Glomerular visceral epithelial cell (primary cell): ENCODE measurements around the gene TEDC2.
"Not testable (repeated sequence)": the region's sequence is repeated elsewhere in the genome, so short reads cannot be mapped to it uniquely, and the experiment has no call there.

Experiments
- DNase-seq: peaks from one replicate; pipeline ENCODE4 v3.0.0-alpha.2; 2016; ENCODE audit errors: extremely low spot score

Gene TEDC2, protein sequence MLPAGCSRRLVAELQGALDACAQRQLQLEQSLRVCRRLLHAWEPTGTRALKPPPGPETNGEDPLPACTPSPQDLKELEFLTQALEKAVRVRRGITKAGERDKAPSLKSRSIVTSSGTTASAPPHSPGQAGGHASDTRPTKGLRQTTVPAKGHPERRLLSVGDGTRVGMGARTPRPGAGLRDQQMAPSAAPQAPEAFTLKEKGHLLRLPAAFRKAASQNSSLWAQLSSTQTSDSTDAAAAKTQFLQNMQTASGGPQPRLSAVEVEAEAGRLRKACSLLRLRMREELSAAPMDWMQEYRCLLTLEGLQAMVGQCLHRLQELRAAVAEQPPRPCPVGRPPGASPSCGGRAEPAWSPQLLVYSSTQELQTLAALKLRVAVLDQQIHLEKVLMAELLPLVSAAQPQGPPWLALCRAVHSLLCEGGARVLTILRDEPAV

GRCh38 chr16:2459647-2460390, at the start of gene TEDC2:
Gene TEDC2 (plus strand): TSS chr16:2460109. CDS start chr16:2460145, 36 bp downstream.
- peak; percentile 94 for DNase-seq

GRCh38 chr16:2415085-2415484, 44.8 kb upstream of the TEDC2 start:
- no peak for DNase-seq

DNA sequence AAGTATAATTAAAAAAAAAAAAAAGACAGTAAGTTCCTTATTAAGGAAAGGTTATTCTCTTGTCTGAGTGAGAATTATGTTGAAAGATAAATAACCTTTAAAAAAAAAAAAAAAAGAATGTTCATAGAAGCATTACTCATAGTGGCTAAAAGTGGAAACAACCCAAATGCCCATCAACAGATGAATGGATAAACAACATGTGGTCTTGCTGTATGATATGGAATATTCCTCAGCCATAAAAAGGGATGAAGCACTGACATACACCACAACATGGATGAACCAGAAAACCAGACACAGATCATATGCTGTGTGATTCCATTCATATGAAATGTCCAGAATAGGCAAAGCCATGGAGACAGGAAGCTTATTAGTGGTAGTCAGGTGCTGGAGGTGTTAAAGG, 39.9 kb upstream of the TEDC2 start:
- no peak for DNase-seq

- no peak for DNase-seq
Measured at GRCh38 chr16:2422123-2422867, 37.6 kb upstream of the TEDC2 start.

DNA sequence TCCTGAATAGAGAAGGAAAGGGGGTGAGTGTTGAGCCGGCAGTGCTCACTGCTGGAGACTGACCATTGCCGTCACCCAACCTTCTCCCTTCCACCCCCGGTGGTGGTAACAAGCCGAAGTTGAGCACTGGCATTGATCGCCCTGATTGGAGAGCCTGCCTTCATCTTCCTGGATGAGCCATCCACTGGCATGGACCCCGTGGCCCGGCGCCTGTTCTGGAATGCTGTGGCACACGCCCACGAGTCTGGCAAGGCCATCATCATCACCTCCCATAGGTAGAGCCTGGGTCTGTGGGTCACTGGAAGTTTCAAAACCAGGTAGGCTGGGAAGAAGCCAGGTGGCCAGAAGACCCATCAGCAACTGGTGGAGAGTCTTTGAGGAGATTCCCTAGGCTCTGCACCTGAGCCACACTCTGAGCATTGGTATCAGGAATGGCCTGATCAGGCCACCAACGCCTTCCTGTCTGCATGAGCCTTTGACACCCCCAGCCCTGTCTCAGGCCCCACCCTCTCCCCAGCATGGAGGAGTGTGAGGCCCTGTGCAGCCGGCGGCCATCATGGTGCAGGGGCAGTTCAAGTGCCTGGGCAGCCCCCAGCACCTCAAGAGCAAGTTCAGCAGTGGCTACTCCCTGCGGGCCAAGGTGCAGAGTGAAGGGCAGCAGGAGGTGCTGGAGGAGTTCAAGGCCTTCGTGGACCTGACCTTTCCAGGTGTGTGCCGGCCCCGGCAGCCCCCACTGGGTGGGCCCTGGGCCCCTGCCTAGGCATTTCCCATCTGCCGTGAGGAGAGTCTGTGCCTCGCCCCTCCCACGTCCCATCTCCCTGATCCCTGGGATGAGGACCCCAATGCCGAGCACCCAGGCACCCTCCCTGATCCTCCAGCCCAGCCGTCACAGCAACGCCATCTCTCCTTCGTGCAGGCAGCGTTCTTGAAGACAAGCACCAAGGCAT, 35.6 kb upstream of the TEDC2 start:
- no peak for DNase-seq

DNA sequence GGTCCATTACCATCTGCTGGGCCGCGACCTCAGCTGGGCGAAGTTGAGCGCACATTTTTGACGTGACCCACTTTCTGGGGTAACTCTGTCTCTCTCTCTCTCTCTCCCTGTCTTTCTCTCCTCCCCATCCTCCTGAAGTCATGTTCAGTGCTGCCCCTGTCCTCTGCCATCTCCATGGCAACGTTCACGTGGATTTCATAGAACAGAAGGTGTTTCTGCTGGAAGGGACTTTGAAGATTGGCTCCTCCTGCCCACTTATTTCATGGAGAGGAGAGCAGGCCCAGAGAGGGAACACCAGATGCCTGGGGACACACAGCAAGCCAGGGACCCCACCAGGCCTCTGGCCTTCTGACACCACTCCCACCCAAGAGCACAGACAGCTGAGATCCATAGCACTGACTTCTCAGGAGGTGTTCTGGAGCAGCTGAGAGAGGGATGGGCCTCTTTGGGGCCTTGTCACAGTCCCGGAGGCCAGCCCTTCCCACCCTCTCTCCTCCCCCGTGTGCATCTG, 34.8 kb upstream of the TEDC2 start:
- no peak for DNase-seq

DNA sequence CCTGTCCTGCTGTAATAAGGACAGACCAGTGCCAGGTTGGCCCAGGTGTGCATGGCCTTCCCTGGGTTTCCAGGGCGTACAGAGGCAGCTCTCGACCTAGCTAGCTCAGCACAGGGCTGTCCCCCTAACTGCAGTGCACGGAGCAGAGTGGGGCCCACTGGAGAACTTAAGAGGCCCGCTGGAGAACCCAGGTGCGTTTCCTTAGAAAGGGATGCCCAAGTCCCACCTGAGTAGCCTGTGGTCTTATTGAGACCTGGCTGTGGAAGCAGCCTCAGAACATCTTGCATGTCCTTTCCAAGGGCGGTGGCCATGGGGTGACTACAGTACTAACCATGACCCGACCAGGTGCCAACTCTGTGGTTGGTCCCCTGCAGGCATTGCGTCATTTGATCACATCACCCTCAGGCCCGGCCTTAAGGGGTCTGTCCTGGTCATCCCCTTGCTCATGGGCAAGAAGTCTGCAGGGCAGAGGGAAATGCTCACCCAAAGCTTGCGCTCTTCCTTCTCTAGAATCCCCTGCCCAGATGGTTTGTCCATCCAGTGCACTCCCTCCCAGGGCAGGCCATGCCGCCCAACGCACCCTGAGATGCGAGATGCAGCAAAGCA, 34.0 kb upstream of the TEDC2 start:
- DNase-seq: no peak

DNA sequence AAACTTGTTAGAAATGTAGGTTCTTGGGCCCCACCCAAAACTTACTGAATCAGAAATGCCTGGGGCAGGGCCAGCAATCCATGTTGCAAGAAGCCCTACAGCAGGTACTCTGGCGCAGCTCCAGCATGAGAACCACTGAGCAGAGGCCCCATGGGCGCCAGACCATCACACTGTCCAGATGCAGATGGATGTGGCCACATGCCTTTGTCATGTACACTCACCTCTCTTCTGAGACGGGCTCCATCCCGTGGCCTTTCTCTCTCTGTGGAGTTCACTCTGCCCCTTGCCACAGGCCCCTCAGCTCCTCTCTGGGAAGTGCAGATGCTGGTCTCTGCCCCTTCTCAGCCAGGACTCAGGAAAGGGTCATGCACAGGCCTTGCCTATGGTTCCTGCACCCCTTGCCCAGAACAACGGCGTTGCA, 33.0 kb upstream of the TEDC2 start:
- DNase-seq: peak; percentile 63

- no peak for DNase-seq
Measured at GRCh38 chr16:2427526-2427925, 32.4 kb upstream of the TEDC2 start.

- peak; percentile 23 for DNase-seq
Measured at GRCh38 chr16:2428051-2428783, 31.7 kb upstream of the TEDC2 start.

DNA sequence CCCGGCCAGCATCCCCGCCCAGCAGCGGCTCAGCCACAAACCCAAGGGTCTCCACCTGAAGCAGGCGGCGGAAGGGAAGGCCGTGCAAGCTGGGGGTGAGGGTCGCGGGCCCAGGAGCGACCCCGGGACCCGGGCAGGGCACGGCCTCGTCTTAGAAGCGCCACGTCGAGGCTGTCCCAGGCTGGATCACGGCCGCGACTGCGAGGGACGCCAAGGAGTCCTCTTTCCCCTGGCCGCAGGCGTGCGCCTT, 31.2 kb upstream of the TEDC2 start:
- DNase-seq: no peak

GRCh38 chr16:2429034-2429770, 30.7 kb upstream of the TEDC2 start, which contains the start of gene CCNF:
Gene CCNF (plus strand): TSS chr16:2429447. CDS start chr16:2429482, 35 bp downstream.
- DNase-seq: peak; percentile 96

GRCh38 chr16:2429771-2430663, 29.9 kb upstream of the TEDC2 start:
- DNase-seq: peak; percentile 23

DNA sequence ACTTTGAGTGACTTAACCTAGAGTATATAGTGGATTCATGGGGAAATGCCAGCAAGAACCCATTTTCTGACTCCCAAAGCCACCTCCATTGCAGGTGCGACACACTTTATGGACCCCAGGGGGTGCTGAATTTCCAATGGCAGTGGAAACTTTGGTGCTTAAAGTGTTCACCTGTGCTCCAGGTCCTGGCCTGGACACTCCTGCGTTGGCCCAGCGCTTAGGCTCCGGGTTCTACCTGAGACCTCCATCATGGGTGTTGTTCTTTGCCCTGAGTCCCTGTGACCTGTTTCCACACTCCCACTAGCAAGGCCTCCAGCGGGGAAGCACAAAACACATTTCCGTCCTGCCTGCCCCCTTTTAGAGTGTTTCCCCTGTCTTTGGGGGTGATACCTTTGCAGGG, 27.6 kb upstream of the TEDC2 start:
- no peak for DNase-seq

GRCh38 chr16:2432801-2433505, 27.0 kb upstream of the TEDC2 start:
- no peak for DNase-seq

- not testable (repeated sequence) for DNase-seq
Measured at GRCh38 chr16:2435236-2435635, 24.7 kb upstream of the TEDC2 start.

GRCh38 chr16:2436110-2436509, 23.8 kb upstream of the TEDC2 start:
- no peak for DNase-seq
